ENCODE measurements around the gene CDH4. TPM values are rescaled to one million over a fixed set of nuclear protein-coding genes. Genes with fewer than 3 reads are reported as not detected.

The CDH4 gene
- total and polyA plus RNA-seq, 7 donors = under 0.01 to 0.06 TPM; not detected in 5

DNA sequence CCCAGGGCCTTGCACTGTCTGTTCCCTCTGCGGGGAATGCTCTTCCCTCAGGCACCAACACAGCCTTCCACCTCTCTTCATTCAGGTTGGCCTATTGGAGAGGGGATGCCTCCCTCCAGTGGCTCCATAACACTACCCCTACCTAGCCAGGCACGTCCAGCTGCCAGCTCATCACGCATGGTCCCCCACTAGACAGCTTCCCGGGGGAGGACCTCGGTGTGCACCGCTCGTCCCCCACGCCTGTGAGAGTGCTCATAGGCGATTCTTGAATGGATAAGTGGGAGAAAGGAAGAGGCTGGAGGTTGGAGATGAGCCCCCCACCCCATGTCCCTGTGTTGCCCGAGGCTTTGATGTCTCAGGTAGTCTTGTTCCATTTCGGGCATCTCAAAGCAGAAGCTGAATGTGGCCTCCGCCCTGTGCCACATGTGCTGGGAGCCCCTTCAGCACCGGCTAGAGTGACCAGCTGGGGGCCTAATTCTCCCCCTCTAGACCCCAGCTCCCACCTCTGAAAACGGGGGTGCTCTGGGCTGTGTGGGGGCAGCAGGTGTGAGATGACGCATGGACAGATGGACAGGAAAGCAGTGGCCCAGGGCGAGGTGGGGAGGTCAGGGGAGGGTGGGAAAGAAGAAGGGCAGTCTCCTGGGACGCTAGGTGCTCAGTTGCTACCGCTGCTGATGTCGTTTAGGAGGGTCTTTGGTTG is 480.6 kb downstream of the CDH4 start:
- Histone ChIP-seq H3K36me3 (no peaks in the 10 kb centered on the region), H3K9me3 (no peaks in the 10 kb centered on the region), H3K4me3 (no peak overlapping the region), H3K27ac (no peak overlapping the region), H3K4me1 (no peaks in the 10 kb centered on the region), H3K27me3 (peaks cover under 1 to 53% (median 14%) of the 10 kb centered on the region in 3 donors)
- WGBS, 2 donors = 73 to 85% methylated on average over 19 of the region's 19 CpGs
- intact Hi-C loops (cut with DNase I) = no loop called here
- no peak for TF ChIP-seq POLR2AphosphoS5 (IDR thresholded peaks at IDR 0.05)
- TF ChIP-seq EP300 (IDR thresholded peaks at IDR 0.05) = no peak
- TF ChIP-seq, protein P1, sequence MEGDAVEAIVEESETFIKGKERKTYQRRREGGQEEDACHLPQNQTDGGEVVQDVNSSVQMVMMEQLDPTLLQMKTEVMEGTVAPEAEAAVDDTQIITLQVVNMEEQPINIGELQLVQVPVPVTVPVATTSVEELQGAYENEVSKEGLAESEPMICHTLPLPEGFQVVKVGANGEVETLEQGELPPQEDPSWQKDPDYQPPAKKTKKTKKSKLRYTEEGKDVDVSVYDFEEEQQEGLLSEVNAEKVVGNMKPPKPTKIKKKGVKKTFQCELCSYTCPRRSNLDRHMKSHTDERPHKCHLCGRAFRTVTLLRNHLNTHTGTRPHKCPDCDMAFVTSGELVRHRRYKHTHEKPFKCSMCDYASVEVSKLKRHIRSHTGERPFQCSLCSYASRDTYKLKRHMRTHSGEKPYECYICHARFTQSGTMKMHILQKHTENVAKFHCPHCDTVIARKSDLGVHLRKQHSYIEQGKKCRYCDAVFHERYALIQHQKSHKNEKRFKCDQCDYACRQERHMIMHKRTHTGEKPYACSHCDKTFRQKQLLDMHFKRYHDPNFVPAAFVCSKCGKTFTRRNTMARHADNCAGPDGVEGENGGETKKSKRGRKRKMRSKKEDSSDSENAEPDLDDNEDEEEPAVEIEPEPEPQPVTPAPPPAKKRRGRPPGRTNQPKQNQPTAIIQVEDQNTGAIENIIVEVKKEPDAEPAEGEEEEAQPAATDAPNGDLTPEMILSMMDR (IDR thresholded peaks at IDR 0.05) = no peak
- TF ChIP-seq POLR2A (IDR thresholded peaks at IDR 0.05) = no peak
- no peak for DNase-seq

DNA sequence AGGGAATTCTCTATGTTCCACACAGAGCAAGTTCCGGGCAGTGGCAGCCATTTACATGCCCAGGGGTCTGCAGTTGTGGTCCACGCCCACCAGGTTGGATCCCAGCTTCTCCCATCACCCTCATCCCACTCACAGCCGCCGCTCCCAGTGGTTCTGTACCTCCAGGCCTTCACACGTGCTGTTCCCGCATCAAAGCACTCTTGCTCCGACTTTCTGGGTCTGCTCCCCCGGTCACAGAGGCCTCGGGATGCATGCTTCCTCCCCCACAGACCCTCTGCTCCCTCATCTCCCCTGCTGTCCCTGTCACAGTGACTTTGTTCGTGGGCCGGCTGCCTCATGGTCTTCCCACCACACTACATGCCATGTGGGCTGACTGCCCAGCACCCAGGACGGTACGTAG is 481.2 kb downstream of the CDH4 start:
- H3K9me3 ChIP-seq = no peaks in the 10 kb centered on the region
- no peak for TF ChIP-seq EP300 (IDR thresholded peaks at IDR 0.05)
- TF ChIP-seq POLR2A (IDR thresholded peaks at IDR 0.05) = no peak
- TF ChIP-seq POLR2AphosphoS5 (IDR thresholded peaks at IDR 0.05) = no peak
- TF ChIP-seq, protein P1 (IDR thresholded peaks at IDR 0.05) = no peak
- no peaks in the 10 kb centered on the region for H3K36me3 ChIP-seq
- no peaks in the 10 kb centered on the region for H3K4me1 ChIP-seq
- H3K4me3 ChIP-seq = no peak overlapping the region
- 75 to 80% methylated on average over 13 of the region's 13 CpGs for WGBS, 2 donors
- H3K27me3 ChIP-seq = peaks cover 3 to 56% (median 14%) of the 10 kb centered on the region in 3 donors
- intact Hi-C loops (cut with DNase I) = no loop called here
- DNase-seq = no peak
- no peak overlapping the region for H3K27ac ChIP-seq

DNA sequence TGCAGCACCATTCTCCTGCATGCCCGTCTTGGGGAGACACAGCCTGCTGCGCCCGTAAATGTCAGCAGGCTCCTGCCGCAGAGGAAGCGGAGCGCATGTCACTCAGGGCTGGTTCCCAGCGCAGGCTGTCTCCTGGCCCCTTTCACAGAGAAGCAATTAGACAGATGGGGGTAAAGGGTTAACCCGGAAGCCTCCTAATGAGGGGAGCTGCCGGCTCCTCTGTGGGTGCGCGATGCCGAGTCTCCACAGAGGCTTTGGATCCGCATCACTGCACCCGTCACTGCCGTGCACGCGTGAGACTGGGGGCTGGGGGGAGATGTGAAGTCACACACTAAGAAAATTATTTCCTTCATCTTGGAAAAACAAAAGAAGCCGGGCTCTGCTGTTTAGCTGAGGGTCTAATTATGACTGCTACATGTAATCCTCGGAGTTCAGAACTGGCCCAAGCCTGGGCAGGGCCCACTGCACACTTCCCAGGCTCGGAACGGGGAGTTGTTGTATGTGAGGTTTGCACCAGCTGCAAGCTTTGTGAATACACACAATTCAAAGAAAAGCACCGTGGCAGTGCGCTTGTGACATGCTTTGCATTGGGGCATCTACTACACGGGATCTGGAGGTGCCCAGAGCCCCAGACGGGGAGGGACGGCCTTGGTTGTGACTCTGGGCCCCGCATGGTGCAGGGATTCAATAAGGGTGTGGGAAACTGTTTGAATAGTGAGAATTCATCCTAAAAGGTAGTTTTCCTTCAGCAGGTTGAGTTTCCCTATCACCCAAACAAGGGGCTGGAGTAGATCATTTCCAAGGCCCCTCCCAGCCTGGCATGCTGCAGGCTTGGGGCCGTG is 482.1 kb downstream of the CDH4 start:
- intact Hi-C loops (cut with DNase I) = no loop called here
- Histone ChIP-seq H3K4me1 (no peaks in the 10 kb centered on the region), H3K27ac (no peak overlapping the region), H3K36me3 (no peaks in the 10 kb centered on the region), H3K27me3 (peaks cover 3 to 56% (median 14%) of the 10 kb centered on the region in 3 donors), H3K4me3 (no peak overlapping the region), H3K9me3 (no peaks in the 10 kb centered on the region)
- 62 to 64% methylated on average over 28 of the region's 28 CpGs for WGBS, 2 donors
- DNase-seq = no peak
- TF ChIP-seq EP300 (IDR thresholded peaks at IDR 0.05) (no peak), POLR2AphosphoS5 (IDR thresholded peaks at IDR 0.05) (no peak), POLR2A (IDR thresholded peaks at IDR 0.05) (no peak)
- TF ChIP-seq, protein P1 (IDR thresholded peaks at IDR 0.05) = no peak

DNA sequence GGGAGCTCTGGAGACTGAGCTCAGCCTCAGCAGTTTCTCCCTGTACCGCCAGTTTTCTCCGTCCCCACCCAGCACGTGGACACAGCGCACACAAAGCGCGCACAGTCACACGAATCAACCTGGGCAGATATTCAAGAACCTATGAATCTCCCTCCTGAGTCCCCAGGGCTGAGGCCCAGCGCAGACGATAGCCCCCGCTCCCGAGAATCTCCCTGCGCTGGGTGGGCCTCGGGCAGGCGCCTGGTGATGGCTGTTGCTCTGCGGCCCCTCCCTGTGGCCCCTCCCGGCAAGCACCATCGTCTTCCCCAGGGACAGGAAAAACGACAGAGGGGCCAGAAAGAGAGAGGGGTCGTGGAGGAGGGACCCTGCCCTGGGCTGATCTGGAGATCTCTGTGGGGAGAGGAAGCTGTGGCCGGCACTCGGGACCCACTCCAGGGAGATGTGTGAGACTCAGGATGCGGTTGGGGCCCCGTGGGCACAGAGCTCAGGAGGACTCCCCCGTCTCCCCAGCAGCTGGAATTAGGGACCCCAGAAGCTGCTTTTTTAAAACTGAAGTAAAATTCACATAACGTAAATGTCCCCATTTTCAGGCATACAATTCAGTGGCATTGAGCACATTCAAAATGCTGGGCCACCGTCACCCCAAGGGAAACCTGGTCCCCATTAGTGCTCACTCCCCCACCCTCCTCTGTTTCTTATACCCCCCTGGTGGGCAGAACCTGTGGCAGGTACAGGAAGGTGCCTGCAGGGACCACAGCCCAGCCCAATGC is 482.9 kb downstream of the CDH4 start:
- no peaks in the 10 kb centered on the region for H3K4me1 ChIP-seq
- TF ChIP-seq POLR2AphosphoS5 (IDR thresholded peaks at IDR 0.05) = no peak
- no peak for TF ChIP-seq POLR2A (IDR thresholded peaks at IDR 0.05)
- TF ChIP-seq, protein P1 (IDR thresholded peaks at IDR 0.05) = no peak
- TF ChIP-seq EP300 (IDR thresholded peaks at IDR 0.05) = no peak
- H3K27ac ChIP-seq = no peak overlapping the region
- DNase-seq = no peak
- no peaks in the 10 kb centered on the region for H3K36me3 ChIP-seq
- intact Hi-C loops (cut with DNase I) = no loop called here
- H3K27me3 ChIP-seq = peaks cover 3 to 62% (median 14%) of the 10 kb centered on the region in 3 donors
- WGBS, 2 donors = 58 to 65% methylated on average over 26 of the region's 26 CpGs
- no peaks in the 10 kb centered on the region for H3K9me3 ChIP-seq
- H3K4me3 ChIP-seq = no peak overlapping the region

Data from sigmoid colon (tissue), 7 donors.